NT2/D1 (cell line): ENCODE data around the gene ACO2.
"Not testable (repeated sequence)": the region's sequence is repeated elsewhere in the genome, so short reads cannot be mapped to it uniquely, and the experiment has no call there.

Experiments
- DNase-seq: peaks from one replicate; pipeline ENCODE4 v3.0.0-alpha.2; 2011; ENCODE audit warnings: low read depth, low spot score
- H3K27me3 ChIP-seq: 2 replicates; pipeline ENCODE4 v1.6.0; 2011; ENCODE audit warnings: mild to moderate bottlenecking; ENCODE audit not compliant: insufficient read length, insufficient read depth
- H3K36me3 ChIP-seq: 2 replicates; pipeline ENCODE4 v1.6.1; 2011; ENCODE audit warnings: mild to moderate bottlenecking, low read length, mixed read lengths; ENCODE audit not compliant: insufficient read depth, insufficient read length
- H3K4me1 ChIP-seq: 2 replicates; pipeline ENCODE4 v1.5.1; 2011; ENCODE audit not compliant: insufficient read depth, insufficient read length
- H3K4me3 ChIP-seq: 2 replicates; pipeline ENCODE4 v1.5.1; 2011; ENCODE audit warnings: low read depth; ENCODE audit not compliant: insufficient read length
- H3K9ac ChIP-seq: 2 replicates; pipeline ENCODE4 v1.6.0; 2011; ENCODE audit warnings: low read depth; ENCODE audit not compliant: insufficient read length
- H3K9me3 ChIP-seq: 2 replicates; pipeline ENCODE4 v1.5.1; 2011; ENCODE audit warnings: mild to moderate bottlenecking, low read length; ENCODE audit not compliant: insufficient read depth
- SUZ12 ChIP-seq: IDR thresholded peaks from 2 replicates; pipeline ENCODE4 v1.6.1; 2011; ENCODE audit not compliant: insufficient read length, insufficient read depth; ENCODE audit errors: extremely low read depth
- YY1 ChIP-seq: IDR thresholded peaks from 2 replicates; pipeline ENCODE4 v1.6.1; 2011; ENCODE audit not compliant: insufficient read length, insufficient read depth
- ZNF274 ChIP-seq: IDR thresholded peaks from 2 replicates; pipeline ENCODE4 v1.6.1; 2011; ENCODE audit warnings: mild to moderate bottlenecking, low read depth, low read length

The ACO2 gene

DNA sequence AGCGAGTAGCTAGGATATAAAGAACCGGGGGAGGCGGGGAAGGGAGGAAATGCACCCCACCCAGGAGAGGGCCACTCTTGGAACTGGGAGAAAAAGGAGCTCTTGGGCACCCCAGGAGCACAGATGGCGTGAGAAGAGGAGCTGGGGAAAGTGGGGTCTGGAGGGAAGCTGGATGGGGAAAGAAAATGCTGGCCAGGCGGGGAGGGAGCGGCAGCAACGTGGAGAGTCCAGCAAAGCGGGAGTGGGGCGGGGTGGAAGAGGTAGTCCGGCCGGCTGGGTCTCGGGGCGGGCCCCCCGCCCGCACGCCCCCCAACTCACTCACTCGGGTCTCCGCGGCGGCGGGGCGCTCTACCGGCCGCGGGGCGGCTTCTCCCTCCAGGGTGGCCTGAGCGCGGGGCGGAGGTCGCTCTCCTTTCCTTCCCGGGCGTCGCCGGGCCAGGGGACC is 22.8 kb upstream of the ACO2 start:
- TF ChIP-seq YY1 (no peak), SUZ12 (no peak), ZNF274 (no peak)
- peaks cover 3% of the 10 kb centered on the region for H3K4me1 ChIP-seq
- no peak for DNase-seq
- H3K36me3 ChIP-seq: peaks cover 29% of the 10 kb centered on the region
- H3K27me3 ChIP-seq: no peaks in the 10 kb centered on the region
- H3K9ac ChIP-seq: peak overlapping the region; percentile 98
- no peaks in the 10 kb centered on the region for H3K9me3 ChIP-seq
- H3K4me3 ChIP-seq: peak overlapping the region; percentile 75

DNA sequence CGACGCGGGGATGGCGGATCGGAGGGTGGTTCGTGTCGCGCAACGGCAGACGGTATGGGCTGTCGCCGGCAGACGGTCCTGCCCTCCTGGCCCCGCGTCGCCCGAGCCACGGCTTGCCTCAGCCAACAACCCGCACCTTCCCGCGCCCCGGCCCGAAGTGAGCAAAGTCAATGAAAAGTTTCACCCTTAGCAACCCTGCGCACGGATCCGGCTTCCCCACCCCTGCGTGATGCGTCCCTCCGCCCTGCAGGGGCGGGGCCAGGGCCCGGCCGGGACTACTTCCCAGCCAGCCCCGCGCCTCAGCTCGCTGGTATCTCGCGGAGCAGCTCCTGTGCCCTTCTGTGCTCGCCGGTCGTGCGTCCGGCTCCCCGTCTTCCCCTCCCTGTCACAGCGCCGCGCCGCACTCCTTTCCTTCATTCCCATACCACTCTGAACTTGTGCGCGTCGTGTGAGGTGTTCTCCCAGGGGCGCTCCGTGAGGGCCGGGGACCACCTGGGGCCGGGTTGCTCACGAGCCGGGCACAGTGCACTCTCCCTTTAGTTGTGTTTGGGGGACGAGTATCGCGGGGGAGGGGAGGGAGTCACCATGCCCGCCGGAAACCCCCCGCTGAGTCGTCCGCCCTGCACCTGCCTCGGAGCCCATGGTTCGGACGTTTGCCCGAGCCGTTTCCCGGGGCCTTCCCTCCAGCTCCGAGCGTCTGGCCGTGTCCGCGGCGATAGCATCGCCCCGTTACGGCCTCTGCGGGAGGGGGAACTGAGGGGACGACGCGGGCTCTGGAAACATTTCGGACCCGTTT is 22.1 kb upstream of the ACO2 start, which contains the start of gene TOB2:
TOB2 (minus strand) TSS at position 163 of the 796 bp plus-strand sequence. CDS start 9,456 bp downstream, outside the sequence.
- Histone ChIP-seq H3K4me1 (peaks cover 3% of the 10 kb centered on the region), H3K9ac (peak within 1 kb of the TSS; percentile 98), H3K9me3 (no peaks in the 10 kb centered on the region), H3K36me3 (peaks cover 24% of the 10 kb centered on the region), H3K27me3 (no peaks in the 10 kb centered on the region), H3K4me3 (peak within 1 kb of the TSS; percentile 75)
- TF ChIP-seq ZNF274 (no peak), SUZ12 (no peak), YY1 (peak; percentile 7)
- DNase-seq: peak; percentile 83

DNA sequence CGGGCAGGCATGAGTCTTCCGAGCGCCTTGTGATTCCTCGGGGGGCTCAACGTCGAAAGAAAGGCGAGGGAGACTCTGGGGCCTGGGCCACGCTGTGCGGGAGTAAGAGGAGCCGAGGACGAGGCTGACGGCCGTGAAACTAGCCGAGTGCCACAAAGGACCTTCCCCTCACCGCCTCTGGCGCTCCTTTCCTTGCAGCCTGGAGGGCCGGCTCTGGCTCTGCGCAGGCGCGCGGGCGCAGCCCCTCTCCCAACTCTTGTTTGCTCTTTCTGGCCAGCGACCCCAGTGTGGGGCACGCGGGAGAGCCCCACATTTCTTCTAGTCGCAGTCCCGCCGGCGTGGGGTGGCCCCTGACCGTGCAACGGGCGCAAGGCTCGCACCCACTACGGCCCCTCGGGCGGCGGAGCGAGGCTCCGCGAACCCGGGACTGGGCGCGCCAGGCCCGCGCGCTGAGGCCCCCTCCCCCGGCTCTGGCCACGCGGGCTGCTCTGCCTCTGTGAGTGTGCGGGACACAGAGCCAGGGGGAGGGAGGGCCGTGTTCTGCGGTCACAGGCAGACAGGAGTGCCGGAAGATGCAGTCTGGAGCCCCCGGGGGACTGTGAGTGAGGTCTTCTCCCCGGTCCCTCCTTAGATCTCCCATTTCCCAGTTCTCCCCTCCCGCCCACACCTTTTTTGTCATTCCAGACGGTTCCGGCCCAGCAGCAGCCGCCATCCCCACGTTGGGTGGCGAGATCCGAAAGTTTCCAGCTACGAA is 21.3 kb upstream of the ACO2 start:
- no peak for TF ChIP-seq SUZ12
- no peak for TF ChIP-seq ZNF274
- TF ChIP-seq YY1: no peak
- peak overlapping the region; percentile 75 for H3K4me3 ChIP-seq
- DNase-seq: peak; percentile 18
- H3K9ac ChIP-seq: peak overlapping the region; percentile 98
- H3K36me3 ChIP-seq: peaks cover 18% of the 10 kb centered on the region
- no peaks in the 10 kb centered on the region for H3K27me3 ChIP-seq
- no peaks in the 10 kb centered on the region for H3K9me3 ChIP-seq
- no peaks in the 10 kb centered on the region for H3K4me1 ChIP-seq

DNA sequence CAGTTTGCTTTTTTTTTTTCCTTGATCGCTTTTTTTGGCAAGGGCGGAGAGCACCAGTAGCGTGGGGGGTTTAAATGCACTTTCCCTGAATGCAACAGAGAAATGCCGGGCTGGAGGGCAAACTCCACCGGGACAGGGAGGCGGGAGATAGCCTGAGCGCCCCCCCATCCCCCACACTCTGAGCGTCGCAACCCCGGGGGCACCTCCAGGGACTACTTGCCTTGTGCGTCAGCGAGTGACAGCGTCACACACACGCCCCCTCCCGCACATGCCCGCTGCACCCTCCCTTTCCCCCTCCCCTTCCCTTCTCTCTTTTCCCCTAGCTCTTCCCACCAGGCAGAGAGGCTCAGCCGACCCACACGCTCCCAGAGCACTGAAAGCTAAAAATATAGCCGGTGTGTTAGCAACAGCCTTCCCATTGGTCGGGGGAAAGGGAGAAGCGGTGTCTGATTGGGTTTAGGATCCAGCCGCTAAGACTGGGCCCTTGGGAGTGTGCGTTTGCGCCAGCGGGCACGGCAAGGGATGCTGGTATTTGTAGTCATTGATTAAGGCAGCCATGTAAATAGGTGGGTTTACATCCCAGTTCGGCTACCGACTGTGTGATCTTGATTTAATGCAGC is 20.6 kb upstream of the ACO2 start:
- no peaks in the 10 kb centered on the region for H3K27me3 ChIP-seq

DNA sequence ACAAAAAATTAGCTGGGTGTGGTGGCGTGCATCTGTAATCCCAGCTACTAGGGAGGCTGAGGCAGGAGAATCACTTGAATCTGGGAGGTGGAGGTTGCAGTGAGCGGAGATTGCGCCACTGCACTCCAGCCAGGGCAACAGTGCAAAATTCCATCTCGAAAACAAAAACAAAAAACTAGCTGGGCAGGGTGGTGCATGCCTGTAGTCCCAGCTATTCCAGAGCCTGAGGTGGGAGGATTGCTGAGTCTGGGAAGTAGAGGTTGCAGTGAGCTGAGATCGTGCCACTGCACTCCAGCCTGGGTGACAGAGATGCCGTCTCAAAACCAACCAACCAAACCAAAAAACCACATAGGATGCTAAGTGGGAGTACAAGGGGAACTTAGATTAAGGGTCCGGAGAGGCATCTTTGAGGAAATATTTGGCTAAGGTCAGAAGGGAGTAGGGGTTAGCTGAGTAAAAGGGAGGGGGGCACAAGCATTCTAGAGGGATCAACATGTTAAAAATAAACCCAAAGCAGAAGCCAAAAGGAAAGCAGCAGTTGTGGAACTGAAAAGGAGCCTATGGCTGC is 10.7 kb upstream of the ACO2 start:
- Histone ChIP-seq H3K27me3 (no peaks in the 10 kb centered on the region), H3K36me3 (peaks cover 40% of the 10 kb centered on the region), H3K4me1 (no peaks in the 10 kb centered on the region), H3K9me3 (no peaks in the 10 kb centered on the region), H3K4me3 (no peak overlapping the region), H3K9ac (no peak overlapping the region)
- no peak for TF ChIP-seq SUZ12
- TF ChIP-seq YY1: no peak
- TF ChIP-seq ZNF274: no peak
- DNase-seq: no peak

More for the DNA sequence above, 20.6 kb upstream of the ACO2 start:
- Histone ChIP-seq H3K36me3 (peaks cover 11% of the 10 kb centered on the region), H3K9ac (peak overlapping the region; percentile 98), H3K4me1 (no peaks in the 10 kb centered on the region), H3K4me3 (peak overlapping the region; percentile 75), H3K9me3 (no peaks in the 10 kb centered on the region)
- TF ChIP-seq ZNF274 (no peak), YY1 (peak; percentile 72)
- DNase-seq: peak; percentile 91

DNA sequence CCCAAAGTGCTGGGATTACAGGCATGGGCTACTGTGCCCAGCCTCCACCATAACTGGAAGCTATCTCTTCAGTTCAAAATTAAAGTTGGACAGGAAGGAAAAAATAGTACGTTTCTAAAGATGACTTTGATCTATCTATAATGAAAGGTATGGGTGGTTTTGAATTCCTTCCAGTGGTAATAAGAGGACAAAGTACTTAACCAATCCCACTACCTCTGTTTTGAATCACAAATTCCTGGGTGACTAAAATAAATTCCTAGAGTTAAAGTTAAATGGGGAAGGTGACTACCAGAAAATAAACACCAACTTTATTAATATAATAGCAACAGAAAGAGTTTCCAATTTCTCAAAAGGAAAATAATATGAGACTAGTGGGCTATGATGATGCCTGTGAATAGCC is 9.5 kb upstream of the ACO2 start:
- DNase-seq: no peak
- TF ChIP-seq SUZ12 (no peak), ZNF274 (no peak), YY1 (no peak)
- Histone ChIP-seq H3K9me3 (no peaks in the 10 kb centered on the region), H3K27me3 (no peaks in the 10 kb centered on the region), H3K4me3 (no peak overlapping the region), H3K9ac (no peak overlapping the region), H3K4me1 (no peaks in the 10 kb centered on the region), H3K36me3 (peaks cover 50% of the 10 kb centered on the region)

DNA sequence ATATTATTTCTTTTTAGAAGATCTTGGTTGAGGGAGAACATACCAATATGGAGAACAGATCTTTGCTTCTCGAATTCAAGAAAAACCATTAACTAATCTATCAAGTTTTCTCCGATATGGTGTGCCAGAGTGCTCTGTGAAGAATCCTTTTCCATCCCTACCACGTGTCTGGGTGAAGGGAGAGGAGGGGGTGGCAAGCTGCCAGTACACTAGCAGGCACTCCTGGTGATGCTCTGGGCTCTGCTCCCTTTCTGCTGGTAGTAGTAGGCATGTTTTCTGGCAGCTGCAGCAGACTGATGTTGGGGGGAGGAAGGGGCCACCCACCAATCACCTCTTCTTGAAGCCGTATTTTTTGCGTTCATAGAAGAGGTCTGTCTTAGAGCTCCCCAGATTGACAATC is 8.8 kb upstream of the ACO2 start:
- not testable (repeated sequence) for H3K4me1 ChIP-seq, H3K4me3 ChIP-seq, DNase-seq, H3K27me3 ChIP-seq, H3K9me3 ChIP-seq, H3K9ac ChIP-seq
- peaks cover 56% of the 10 kb centered on the region for H3K36me3 ChIP-seq
